Esophagus (tissue), 2 donors: ENCODE results near the gene CAV3. TPM values are rescaled to one million over a fixed set of nuclear protein-coding genes. Genes with fewer than 3 reads are reported as not detected.
A peak's percentile ranks its signal among the peaks of the same experiment; 100 is the strongest.

Experiments
- H3K27ac ChIP-seq, 2 donors: one replicate each; pipeline ENCODE4 v1.5.1; 2013; ENCODE audit warnings: low read depth in 2 of 2, mild to moderate bottlenecking in 2 of 2, inconsistent platforms in 1 of 2, low read length in 1 of 2, moderate library complexity in 1 of 2
- H3K27me3 ChIP-seq, 2 donors: one replicate each; pipeline ENCODE4 v1.6.1; 2013; ENCODE audit warnings: low read length in 2 of 2, control low read depth in 1 of 2, mild to moderate bottlenecking in 1 of 2; ENCODE audit not compliant: insufficient read depth in 2 of 2, control insufficient read depth in 1 of 2
- H3K36me3 ChIP-seq, 2 donors: one replicate each; pipeline ENCODE4 v1.6.1; 2013; ENCODE audit warnings: low read length in 1 of 2; ENCODE audit not compliant: control insufficient read depth in 2 of 2, insufficient read depth in 2 of 2
- H3K4me1 ChIP-seq, 2 donors: one replicate each; pipeline ENCODE4 v1.6.1; 2013; ENCODE audit warnings: low read length in 1 of 2; ENCODE audit not compliant: control insufficient read depth in 2 of 2, insufficient read depth in 2 of 2
- H3K4me3 ChIP-seq, 2 donors: one replicate each; pipeline ENCODE4 v1.5.1; 2013; ENCODE audit warnings: low read length in 2 of 2, mild to moderate bottlenecking in 2 of 2, low read depth in 1 of 2, moderate library complexity in 1 of 2
- H3K9me3 ChIP-seq, 2 donors: one replicate each; pipeline ENCODE4 v1.6.1; 2013; ENCODE audit warnings: mild to moderate bottlenecking in 2 of 2, low read depth in 1 of 2, low read length in 1 of 2, moderate library complexity in 1 of 2; ENCODE audit not compliant: control insufficient read depth in 2 of 2, insufficient read depth in 1 of 2
- WGBS, 2 donors: extraction: QIAGEN DNeasy Blood & Tissue Kit; methylation state at CpG; one replicate each; pipeline ENCODE4 v1.1.7; 2013; 5-methylcytosine and 5-hydroxymethylcytosine counted together
- polyA plus RNA-seq, 2 donors: library from polyadenylated mRNA; stranded (reverse); fragments of 200-250 nt; gene quantifications; one replicate each; pipeline ENCODE4 v1.2.3, GENCODE V29; 2013
- donor health status: healthy with polysubstance abuse.
- donor health status: Bipolar disorder and iron deficiency.

CAV3 gene
- polyA plus RNA-seq, 2 donors = 0.04 TPM; not detected in 1

DNA sequence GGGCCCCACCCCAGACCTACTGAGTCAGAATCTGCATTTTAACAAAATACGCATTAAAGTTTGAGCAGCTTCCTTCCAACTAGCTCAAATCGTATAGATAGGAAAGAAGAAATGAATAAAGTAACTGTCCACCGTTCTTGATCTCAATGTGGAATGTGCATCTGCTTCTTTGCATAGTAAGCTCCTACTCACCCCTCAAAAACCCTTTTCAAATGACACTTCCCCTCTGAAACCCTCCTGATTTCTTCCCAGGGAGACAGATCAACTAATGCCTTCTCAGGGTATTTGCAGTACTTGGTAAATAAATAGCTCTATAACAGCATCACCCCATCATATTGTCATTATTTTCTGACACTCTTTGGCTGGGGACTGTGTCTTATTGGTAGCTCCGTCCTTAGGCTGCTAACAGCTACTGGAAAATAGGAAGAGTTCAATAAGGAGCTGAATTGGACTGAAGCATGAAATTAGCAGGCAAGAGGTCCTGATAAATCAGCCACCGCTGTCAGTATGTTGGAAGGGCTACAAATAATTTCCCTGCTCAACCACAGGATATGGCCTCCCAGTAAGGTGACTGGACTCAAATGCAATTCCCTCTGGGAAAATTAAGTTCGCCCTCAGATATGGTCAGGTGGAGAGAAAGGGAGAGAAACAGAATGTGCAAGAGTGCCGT lies 25.6 kb downstream of the CAV3 start:
- WGBS, 2 donors = 87 to 92% methylated on average over 7 of the region's 7 CpGs
- Histone ChIP-seq H3K27me3 (no peaks in the 10 kb centered on the region), H3K4me3 (no peak overlapping the region), H3K36me3 (no peaks in the 10 kb centered on the region), H3K9me3 (no peaks in the 10 kb centered on the region), H3K4me1 (no peaks in the 10 kb centered on the region), H3K27ac (no peak overlapping the region)

DNA sequence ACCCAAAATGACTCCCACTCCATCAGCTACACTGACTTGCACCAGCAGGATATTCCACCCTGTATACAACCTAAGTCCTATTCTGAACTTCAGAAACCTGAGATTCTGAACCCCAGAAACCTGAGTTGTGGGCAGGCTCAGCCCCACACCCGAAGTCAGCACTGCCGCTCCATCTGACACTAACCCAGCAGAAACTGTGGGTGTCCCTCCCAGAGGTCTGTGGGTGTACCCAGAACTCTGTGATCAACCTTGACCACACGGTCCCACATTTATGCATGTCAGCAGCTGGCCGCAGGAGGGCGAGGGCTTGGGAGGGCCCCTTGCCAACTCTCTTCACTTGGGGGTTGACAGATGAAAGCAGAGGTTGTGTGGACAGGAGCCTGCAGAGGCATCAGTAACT lies 26.5 kb downstream of the CAV3 start:
- no peak overlapping the region for H3K27ac ChIP-seq
- H3K9me3 ChIP-seq = no peaks in the 10 kb centered on the region
- no peaks in the 10 kb centered on the region for H3K36me3 ChIP-seq
- H3K4me1 ChIP-seq = no peaks in the 10 kb centered on the region
- WGBS, 2 donors = 89 to 92% methylated on average over 5 of the region's 5 CpGs
- no peaks in the 10 kb centered on the region for H3K27me3 ChIP-seq
- H3K4me3 ChIP-seq = no peak overlapping the region

DNA sequence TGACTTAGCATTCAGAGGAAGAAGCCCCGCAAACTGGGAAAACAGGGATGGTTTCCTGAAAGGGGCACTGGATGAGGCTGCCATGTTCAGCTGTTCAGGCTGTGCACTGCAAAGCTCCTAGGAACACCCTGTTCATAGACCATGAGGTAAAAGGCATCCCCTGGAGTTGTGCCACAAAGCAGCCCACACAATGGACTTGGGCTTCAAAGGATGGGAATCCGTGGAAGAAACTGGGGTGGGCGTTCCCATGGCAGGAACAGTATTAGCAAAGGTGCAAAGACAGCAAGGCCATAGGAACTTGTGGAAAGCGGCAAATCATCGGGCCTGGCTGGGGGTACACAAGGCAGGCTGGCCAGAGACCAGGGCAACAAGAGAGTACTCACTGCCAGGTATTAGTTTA lies 26.9 kb downstream of the CAV3 start:
- no peak overlapping the region for H3K27ac ChIP-seq
- H3K9me3 ChIP-seq = no peaks in the 10 kb centered on the region
- H3K27me3 ChIP-seq = no peaks in the 10 kb centered on the region
- no peaks in the 10 kb centered on the region for H3K4me1 ChIP-seq
- 85 to 90% methylated on average over 5 of the region's 5 CpGs for WGBS, 2 donors
- no peak overlapping the region for H3K4me3 ChIP-seq
- H3K36me3 ChIP-seq = no peaks in the 10 kb centered on the region

DNA sequence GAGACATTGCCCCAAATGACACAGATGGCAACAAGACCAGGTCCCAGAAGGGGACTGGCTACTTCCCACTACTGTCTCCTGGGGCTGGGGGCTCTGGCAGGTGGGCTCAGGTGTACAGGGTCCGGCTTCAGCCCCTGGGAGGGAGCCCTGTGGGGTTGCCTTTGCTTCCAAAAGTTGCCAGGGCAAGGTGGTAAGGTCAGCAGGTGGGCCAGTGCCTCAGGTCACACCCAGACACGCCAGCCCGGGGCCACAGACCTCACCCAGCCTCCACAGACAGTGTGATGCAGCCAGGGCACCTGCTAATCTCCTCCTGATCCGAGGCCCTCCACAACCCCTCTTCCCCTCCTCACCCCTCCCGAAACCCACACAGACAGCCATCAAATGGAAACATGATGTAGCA lies 28.3 kb downstream of the CAV3 start:
- no peaks in the 10 kb centered on the region for H3K9me3 ChIP-seq
- H3K4me1 ChIP-seq = no peaks in the 10 kb centered on the region
- no peaks in the 10 kb centered on the region for H3K27me3 ChIP-seq
- H3K27ac ChIP-seq = no peak overlapping the region
- 78 to 81% methylated on average over 5 of the region's 5 CpGs for WGBS, 2 donors
- no peaks in the 10 kb centered on the region for H3K36me3 ChIP-seq
- no peak overlapping the region for H3K4me3 ChIP-seq

DNA sequence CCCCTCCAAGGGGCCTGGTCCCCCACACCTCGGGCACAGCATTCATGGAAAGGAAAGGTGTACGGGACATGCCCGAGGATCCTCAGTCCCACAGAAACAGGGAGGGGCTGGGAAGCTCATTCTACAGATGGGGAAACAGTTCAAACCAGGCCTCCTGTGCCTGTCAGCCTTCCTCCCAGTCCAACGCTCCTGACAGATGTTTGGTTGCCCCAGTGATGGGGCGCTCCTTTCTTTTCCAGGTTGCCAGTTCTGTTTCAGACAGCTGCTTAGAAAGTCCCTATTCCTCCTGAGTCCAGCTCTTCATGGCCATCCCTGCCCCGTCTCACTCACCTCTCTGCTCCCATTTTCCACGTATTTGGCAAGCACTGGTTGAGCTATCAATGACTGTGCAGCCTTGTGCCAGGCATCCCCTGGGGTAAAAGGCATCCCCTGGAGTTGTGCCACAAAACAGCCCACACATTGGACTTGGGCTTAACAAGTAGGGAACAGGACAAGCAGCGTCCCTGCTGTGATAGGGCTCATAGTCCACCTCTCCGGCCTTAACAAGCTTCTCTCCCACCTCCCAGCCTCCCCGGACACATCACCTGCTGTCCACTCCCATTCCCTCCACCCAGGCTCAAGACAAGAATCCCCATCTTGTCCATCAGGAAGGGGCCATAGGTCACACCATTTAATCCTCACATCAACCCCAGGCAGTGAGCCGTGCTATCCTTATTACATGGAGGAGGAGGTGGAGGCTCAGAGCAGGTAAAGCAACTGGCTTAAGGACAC lies 29.2 kb downstream of the CAV3 start:
- H3K4me1 ChIP-seq = peaks cover 0 to 7% of the 10 kb centered on the region in 2 donors
- peaks cover 0 to 1% of the 10 kb centered on the region in 2 donors for H3K9me3 ChIP-seq
- WGBS, 2 donors = 85% methylated on average over 11 of the region's 11 CpGs
- no peak overlapping the region for H3K4me3 ChIP-seq
- no peak overlapping the region for H3K27ac ChIP-seq
- H3K36me3 ChIP-seq = no peaks in the 10 kb centered on the region
- no peaks in the 10 kb centered on the region for H3K27me3 ChIP-seq

DNA sequence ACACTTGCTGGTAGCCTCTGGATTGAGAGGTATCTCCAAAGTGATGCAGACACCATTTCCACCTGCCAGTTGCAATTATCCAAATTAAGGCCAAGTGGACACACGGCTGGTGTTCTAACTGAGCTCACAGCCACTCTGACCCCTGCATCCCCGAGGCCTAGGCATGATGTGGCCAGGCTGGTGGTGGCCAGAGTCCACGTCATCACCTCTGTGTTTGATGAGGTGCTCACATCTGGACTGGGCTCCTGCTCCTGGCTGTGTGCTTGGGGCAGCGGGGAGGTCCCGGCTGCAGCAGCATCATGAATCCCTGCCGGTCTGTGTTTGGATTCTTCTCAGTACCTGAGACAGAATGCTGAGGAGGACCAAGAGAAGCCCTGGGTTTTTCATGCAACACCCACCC lies 30.9 kb downstream of the CAV3 start:
- no peak overlapping the region for H3K27ac ChIP-seq
- H3K4me3 ChIP-seq = no peak overlapping the region
- peaks cover 0 to 11% of the 10 kb centered on the region in 2 donors for H3K4me1 ChIP-seq
- peaks cover 0 to 5% of the 10 kb centered on the region in 2 donors for H3K27me3 ChIP-seq
- no peaks in the 10 kb centered on the region for H3K36me3 ChIP-seq
- WGBS, 2 donors = 90 to 95% methylated on average over 6 of the region's 6 CpGs
- peaks cover 0 to 2% of the 10 kb centered on the region in 2 donors for H3K9me3 ChIP-seq

DNA sequence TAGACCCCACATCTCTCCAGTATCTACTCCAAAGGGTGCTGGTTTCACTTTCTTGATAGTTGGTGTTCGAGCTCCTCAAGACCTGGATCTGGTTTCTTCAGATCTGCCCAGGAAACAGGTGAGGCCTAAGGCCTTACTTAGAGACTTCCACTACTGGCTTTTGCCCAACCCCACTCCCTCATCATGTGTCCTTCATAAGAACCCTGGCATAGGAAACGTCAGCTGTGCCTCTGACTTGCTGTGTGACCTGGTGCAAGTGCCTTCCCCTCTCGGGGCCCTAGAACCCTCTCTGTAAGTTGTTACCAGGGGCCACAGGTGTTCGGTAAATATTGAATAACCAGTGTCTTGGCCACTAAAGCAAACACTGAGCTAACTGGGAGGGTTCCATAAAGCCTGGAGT lies 31.9 kb downstream of the CAV3 start:
- Histone ChIP-seq H3K4me1 (peaks cover 0 to 11% of the 10 kb centered on the region in 2 donors), H3K9me3 (peaks cover 0 to 2% of the 10 kb centered on the region in 2 donors), H3K36me3 (no peaks in the 10 kb centered on the region), H3K27me3 (peaks cover 0 to 5% of the 10 kb centered on the region in 2 donors), H3K27ac (no peak overlapping the region), H3K4me3 (no peak overlapping the region)
- 60 to 68% methylated on average over 4 of the region's 4 CpGs for WGBS, 2 donors

DNA sequence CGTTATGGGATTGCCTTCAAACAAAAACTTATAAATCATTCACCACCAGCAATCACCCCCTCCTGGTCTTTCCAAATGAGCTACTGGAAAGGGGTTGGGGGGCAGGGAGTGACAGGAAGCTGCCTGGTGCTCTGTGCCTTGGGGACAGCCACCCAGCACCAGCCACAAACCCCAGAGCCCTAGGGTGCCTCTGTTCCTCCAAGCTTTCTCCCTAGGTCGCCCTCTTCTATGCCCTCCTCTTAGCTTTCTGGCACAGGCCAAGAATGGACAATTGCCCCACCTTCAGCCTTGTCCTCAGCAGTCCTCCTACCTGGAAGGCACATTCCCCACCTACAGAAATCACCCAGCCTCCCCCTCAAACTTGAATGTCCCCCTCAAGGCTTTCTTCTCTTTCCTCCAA lies 32.5 kb downstream of the CAV3 start:
- no peak overlapping the region for H3K4me3 ChIP-seq
- 85 to 91% methylated on average over 2 of the region's 2 CpGs for WGBS, 2 donors
- no peaks in the 10 kb centered on the region for H3K36me3 ChIP-seq
- peaks cover 0 to 11% of the 10 kb centered on the region in 2 donors for H3K4me1 ChIP-seq
- peaks cover 0 to 5% of the 10 kb centered on the region in 2 donors for H3K27me3 ChIP-seq
- no peak overlapping the region for H3K27ac ChIP-seq
- peaks cover 0 to 2% of the 10 kb centered on the region in 2 donors for H3K9me3 ChIP-seq

DNA sequence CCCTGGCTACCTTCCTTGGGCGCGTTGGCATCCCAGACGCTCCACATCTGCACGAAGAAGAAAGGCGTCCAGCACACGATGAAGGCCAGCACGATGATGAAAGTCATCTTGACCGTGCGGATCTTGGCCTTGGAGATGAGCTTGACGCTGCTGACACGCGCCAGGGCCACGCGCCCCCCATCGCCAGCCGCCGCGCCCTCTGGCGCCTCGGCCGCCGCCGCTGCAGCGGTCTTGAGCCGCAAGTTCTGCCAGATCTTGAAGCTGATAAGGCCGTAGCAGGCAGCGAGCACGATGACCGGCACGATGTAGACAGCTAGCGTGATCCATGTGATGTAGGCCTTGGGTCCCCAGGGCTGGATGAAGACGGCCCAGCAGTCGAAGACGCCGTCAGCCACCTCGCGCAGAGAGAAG lies 33.7 kb downstream of the CAV3 start:
- Histone ChIP-seq H3K27ac (no peak overlapping the region), H3K27me3 (peaks cover 0 to 5% of the 10 kb centered on the region in 2 donors), H3K36me3 (no peaks in the 10 kb centered on the region), H3K4me1 (peaks cover 0 to 11% of the 10 kb centered on the region in 2 donors), H3K4me3 (peak overlapping the region in 1 of 2 donors; percentile 25), H3K9me3 (peaks cover 0 to 2% of the 10 kb centered on the region in 2 donors)
- WGBS, 2 donors = 35 to 40% methylated on average over 37 of the region's 37 CpGs
